ENCODE measurements around the gene MMP23B.
"Not testable (repeated sequence)": the region's sequence is repeated elsewhere in the genome, so short reads cannot be mapped to it uniquely, and the experiment has no call there.

DNA sequence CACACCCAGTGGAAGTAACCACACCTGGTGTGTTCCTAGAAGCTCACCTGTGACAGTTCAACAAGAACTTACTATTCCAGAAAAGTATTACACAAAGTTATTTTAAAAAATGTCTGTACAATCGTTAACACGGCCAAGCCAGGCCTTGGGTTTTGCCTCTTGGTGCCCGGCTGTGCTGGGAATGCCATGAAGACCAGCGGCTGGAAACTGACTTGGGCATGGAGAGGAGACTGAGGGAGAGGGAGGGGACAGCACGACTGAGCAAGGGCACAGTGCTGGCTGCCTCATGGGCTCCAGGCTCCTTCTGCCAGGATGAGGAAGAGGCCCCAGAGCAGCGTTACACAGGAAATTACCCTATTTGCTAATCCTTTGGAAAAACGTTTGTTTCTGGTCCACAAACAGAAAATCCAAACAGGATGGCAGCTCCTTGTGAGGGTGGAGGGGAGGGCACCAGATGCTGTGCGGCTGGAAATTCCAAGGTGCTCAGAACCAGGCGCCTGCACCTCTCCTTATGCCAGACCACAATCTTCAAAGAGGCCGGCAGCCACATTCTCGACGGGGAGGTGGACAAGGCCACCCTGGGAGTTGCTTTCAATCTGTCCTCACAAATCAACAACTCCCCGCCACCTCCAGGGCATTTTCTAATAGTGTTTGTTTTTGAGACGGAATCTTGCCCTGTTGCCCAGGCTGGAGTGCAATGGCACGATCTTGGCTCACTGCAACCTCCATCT lies 31.0 kb downstream of the MMP23B start:
- TF ChIP-seq, protein P1, sequence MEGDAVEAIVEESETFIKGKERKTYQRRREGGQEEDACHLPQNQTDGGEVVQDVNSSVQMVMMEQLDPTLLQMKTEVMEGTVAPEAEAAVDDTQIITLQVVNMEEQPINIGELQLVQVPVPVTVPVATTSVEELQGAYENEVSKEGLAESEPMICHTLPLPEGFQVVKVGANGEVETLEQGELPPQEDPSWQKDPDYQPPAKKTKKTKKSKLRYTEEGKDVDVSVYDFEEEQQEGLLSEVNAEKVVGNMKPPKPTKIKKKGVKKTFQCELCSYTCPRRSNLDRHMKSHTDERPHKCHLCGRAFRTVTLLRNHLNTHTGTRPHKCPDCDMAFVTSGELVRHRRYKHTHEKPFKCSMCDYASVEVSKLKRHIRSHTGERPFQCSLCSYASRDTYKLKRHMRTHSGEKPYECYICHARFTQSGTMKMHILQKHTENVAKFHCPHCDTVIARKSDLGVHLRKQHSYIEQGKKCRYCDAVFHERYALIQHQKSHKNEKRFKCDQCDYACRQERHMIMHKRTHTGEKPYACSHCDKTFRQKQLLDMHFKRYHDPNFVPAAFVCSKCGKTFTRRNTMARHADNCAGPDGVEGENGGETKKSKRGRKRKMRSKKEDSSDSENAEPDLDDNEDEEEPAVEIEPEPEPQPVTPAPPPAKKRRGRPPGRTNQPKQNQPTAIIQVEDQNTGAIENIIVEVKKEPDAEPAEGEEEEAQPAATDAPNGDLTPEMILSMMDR (IDR thresholded peaks at IDR 0.05; ENCODE audit: poor library complexity), result not testable (repeated sequence)
- not testable (repeated sequence) for TF ChIP-seq EZH2phosphoT487 (IDR thresholded peaks at IDR 0.05; ENCODE audit: low read depth, severe bottlenecking, unreplicated experiment); EZH2 (IDR thresholded peaks at IDR 0.05; ENCODE audit: borderline replicate concordance)
